ENCODE results near the gene LPP. TPM values are rescaled to one million over a fixed set of nuclear protein-coding genes. Genes with fewer than 3 reads are reported as not detected.
A peak's percentile ranks its signal among the peaks of the same experiment; 100 is the strongest.

The LPP gene
- total RNA-seq, 1 donor = 77.4 TPM

GRCh38 chr3:188215129-188215528, 61.2 kb downstream of the LPP start:
- Histone ChIP-seq H3K4me2 (ENCODE audit: insufficient read depth, low read length) (no peak overlapping the region), H3K9me3 (ENCODE audit: low read depth, low read length) (no peaks in the 10 kb centered on the region), H3K36me3 (ENCODE audit: insufficient read depth, low read length) (peaks cover 8% of the 10 kb centered on the region), H3K27me3 (ENCODE audit: insufficient read depth, low read length) (no peaks in the 10 kb centered on the region), H3K4me1 (ENCODE audit: insufficient read depth, low read length) (peaks cover 32% of the 10 kb centered on the region), H3K27ac (ENCODE audit: low read depth, low read length) (no peak overlapping the region), H2AFZ (ENCODE audit: low read length) (no peak overlapping the region), H4K20me1 (ENCODE audit: insufficient read depth, low read length) (no peaks in the 10 kb centered on the region), H3K79me2 (ENCODE audit: insufficient read depth, low read length) (peaks cover 74% of the 10 kb centered on the region), H3K4me3 (ENCODE audit: insufficient read depth, low read length) (no peak overlapping the region)
- TF ChIP-seq CTCF (IDR thresholded peaks at IDR 0.05; ENCODE audit: extremely low read depth, low read depth, low read length) = no peak
- no peak for DNase-seq (ENCODE audit: insufficient read length, low spot score, missing footprints)

- peaks cover 6% of the 10 kb centered on the region for H4K20me1 ChIP-seq (ENCODE audit: insufficient read depth, low read length)
- H3K9me3 ChIP-seq (ENCODE audit: low read depth, low read length) = no peaks in the 10 kb centered on the region
- peaks cover 10% of the 10 kb centered on the region for H3K36me3 ChIP-seq (ENCODE audit: insufficient read depth, low read length)
- peaks cover 33% of the 10 kb centered on the region for H3K4me1 ChIP-seq (ENCODE audit: insufficient read depth, low read length)
- TF ChIP-seq CTCF (IDR thresholded peaks at IDR 0.05; ENCODE audit: extremely low read depth, low read depth, low read length) = no peak
- no peak overlapping the region for H2AFZ ChIP-seq (ENCODE audit: low read length)
- no peaks in the 10 kb centered on the region for H3K27me3 ChIP-seq (ENCODE audit: insufficient read depth, low read length)
- H3K4me3 ChIP-seq (ENCODE audit: insufficient read depth, low read length) = no peak overlapping the region
- DNase-seq (ENCODE audit: insufficient read length, low spot score, missing footprints) = no peak
- peak overlapping the region; percentile 6 for H3K27ac ChIP-seq (ENCODE audit: low read depth, low read length)
- H3K4me2 ChIP-seq (ENCODE audit: insufficient read depth, low read length) = no peak overlapping the region
- peaks cover 86% of the 10 kb centered on the region for H3K79me2 ChIP-seq (ENCODE audit: insufficient read depth, low read length)
These were observed 63.1 kb downstream of the LPP start for GRCh38 chr3:188217011-188217463.

GRCh38 chr3:188217726-188218125, 63.8 kb downstream of the LPP start:
- DNase-seq (ENCODE audit: insufficient read length, low spot score, missing footprints) = peak; percentile 69
- Histone ChIP-seq H3K27ac (ENCODE audit: low read depth, low read length) (peak overlapping the region; percentile 13), H4K20me1 (ENCODE audit: insufficient read depth, low read length) (peaks cover 6% of the 10 kb centered on the region), H2AFZ (ENCODE audit: low read length) (no peak overlapping the region), H3K4me3 (ENCODE audit: insufficient read depth, low read length) (no peak overlapping the region), H3K27me3 (ENCODE audit: insufficient read depth, low read length) (no peaks in the 10 kb centered on the region), H3K4me1 (ENCODE audit: insufficient read depth, low read length) (peaks cover 26% of the 10 kb centered on the region), H3K36me3 (ENCODE audit: insufficient read depth, low read length) (peaks cover 10% of the 10 kb centered on the region), H3K79me2 (ENCODE audit: insufficient read depth, low read length) (peaks cover 90% of the 10 kb centered on the region), H3K4me2 (ENCODE audit: insufficient read depth, low read length) (no peak overlapping the region), H3K9me3 (ENCODE audit: low read depth, low read length) (no peaks in the 10 kb centered on the region)
- no peak for TF ChIP-seq CTCF (IDR thresholded peaks at IDR 0.05; ENCODE audit: extremely low read depth, low read depth, low read length)

GRCh38 chr3:188218603-188219002, 64.6 kb downstream of the LPP start:
- Histone ChIP-seq H3K4me2 (ENCODE audit: insufficient read depth, low read length) (no peak overlapping the region), H3K27ac (ENCODE audit: low read depth, low read length) (peak overlapping the region; percentile 13), H3K36me3 (ENCODE audit: insufficient read depth, low read length) (peaks cover 10% of the 10 kb centered on the region), H3K27me3 (ENCODE audit: insufficient read depth, low read length) (no peaks in the 10 kb centered on the region), H3K79me2 (ENCODE audit: insufficient read depth, low read length) (peaks cover 91% of the 10 kb centered on the region), H2AFZ (ENCODE audit: low read length) (no peak overlapping the region), H3K4me1 (ENCODE audit: insufficient read depth, low read length) (peaks cover 20% of the 10 kb centered on the region), H3K9me3 (ENCODE audit: low read depth, low read length) (no peaks in the 10 kb centered on the region), H4K20me1 (ENCODE audit: insufficient read depth, low read length) (peaks cover 6% of the 10 kb centered on the region), H3K4me3 (ENCODE audit: insufficient read depth, low read length) (no peak overlapping the region)
- no peak for TF ChIP-seq CTCF (IDR thresholded peaks at IDR 0.05; ENCODE audit: extremely low read depth, low read depth, low read length)
- no peak for DNase-seq (ENCODE audit: insufficient read length, low spot score, missing footprints)
